Measurements from ENCODE around the gene GRIK4.

GRIK4 gene

GRCh38 chr11:120645639-120646038 lies 134.1 kb downstream of the GRIK4 start:
- DNase-seq, result peak; percentile 8

GRCh38 chr11:120646206-120646605 lies 134.7 kb downstream of the GRIK4 start:
- DNase-seq, result no peak

- DNase-seq, result no peak
Observed at GRCh38 chr11:120647681-120648080, 136.1 kb downstream of the GRIK4 start.

- DNase-seq, result no peak
Observed at GRCh38 chr11:120648771-120649170, 137.2 kb downstream of the GRIK4 start.

GRCh38 chr11:120649316-120649715 lies 137.8 kb downstream of the GRIK4 start:
- DNase-seq, result no peak

GRCh38 chr11:120651396-120651795 lies 139.8 kb downstream of the GRIK4 start:
- DNase-seq, result no peak

- no peak for DNase-seq
Observed at GRCh38 chr11:120651836-120652235, 140.3 kb downstream of the GRIK4 start.

- DNase-seq, result peak; percentile 23
Observed at GRCh38 chr11:120652705-120653335, 141.3 kb downstream of the GRIK4 start.

- DNase-seq, result no peak
Observed at GRCh38 chr11:120655589-120655988, 144.0 kb downstream of the GRIK4 start.

- no peak for DNase-seq
Observed at GRCh38 chr11:120657306-120658070, 145.9 kb downstream of the GRIK4 start.

GRCh38 chr11:120658071-120658423 lies 146.5 kb downstream of the GRIK4 start:
- no peak for DNase-seq

GRCh38 chr11:120659076-120659475 lies 147.5 kb downstream of the GRIK4 start:
- no peak for DNase-seq

GRCh38 chr11:120660024-120660565 lies 148.5 kb downstream of the GRIK4 start:
- peak; percentile 22 for DNase-seq

GRCh38 chr11:120662071-120662676 lies 150.6 kb downstream of the GRIK4 start:
- no peak for DNase-seq

GRCh38 chr11:120663142-120663541 lies 151.6 kb downstream of the GRIK4 start:
- DNase-seq, result no peak

GRCh38 chr11:120666121-120666639 lies 154.6 kb downstream of the GRIK4 start:
- no peak for DNase-seq

- DNase-seq, result no peak
Observed at GRCh38 chr11:120667281-120667680, 155.7 kb downstream of the GRIK4 start.

GRCh38 chr11:120667934-120668333 lies 156.4 kb downstream of the GRIK4 start:
- no peak for DNase-seq

- DNase-seq, result no peak
Observed at GRCh38 chr11:120668537-120668936, 157.0 kb downstream of the GRIK4 start.

GRCh38 chr11:120674542-120674941 lies 163.0 kb downstream of the GRIK4 start:
- DNase-seq, result peak; percentile 91

- DNase-seq, result peak; percentile 45
Observed at GRCh38 chr11:120675171-120675570, 163.6 kb downstream of the GRIK4 start.

GRCh38 chr11:120676991-120677390 lies 165.4 kb downstream of the GRIK4 start:
- no peak for DNase-seq

- DNase-seq, result no peak
Observed at GRCh38 chr11:120680322-120680721, 168.8 kb downstream of the GRIK4 start.
